SIG-M5 treated with dmso at 0.1 percent for 504 hours (cell line): Measurements from ENCODE around the gene RBM33.

Experiments used
- DNase-seq: peaks from one replicate; lab custom pipeline; 2025; ENCODE audit not compliant: unreplicated experiment; lab: John Stamatoyannopoulos, UW

Gene RBM33

GRCh38 chr7:155722118-155722517 lies 77.7 kb downstream of the RBM33 start:
- DNase-seq: no peak

GRCh38 chr7:155722936-155723335 lies 78.5 kb downstream of the RBM33 start:
- DNase-seq: no peak

GRCh38 chr7:155724327-155725005 lies 80.0 kb downstream of the RBM33 start:
- DNase-seq: no peak

GRCh38 chr7:155725006-155725355 lies 80.5 kb downstream of the RBM33 start:
- DNase-seq: no peak

GRCh38 chr7:155727616-155728015 lies 83.2 kb downstream of the RBM33 start:
- DNase-seq: no peak

GRCh38 chr7:155728116-155728515 lies 83.7 kb downstream of the RBM33 start:
- no peak for DNase-seq

- DNase-seq: no peak
Observed at GRCh38 chr7:155729847-155730246, 85.4 kb downstream of the RBM33 start.

- no peak for DNase-seq
Observed at GRCh38 chr7:155731380-155731779, 86.9 kb downstream of the RBM33 start.

- DNase-seq: no peak
Observed at GRCh38 chr7:155731871-155732270, 87.4 kb downstream of the RBM33 start.

- no peak for DNase-seq
Observed at GRCh38 chr7:155732286-155732685, 87.8 kb downstream of the RBM33 start.

GRCh38 chr7:155733582-155734444 lies 89.4 kb downstream of the RBM33 start:
- no peak for DNase-seq

GRCh38 chr7:155734445-155734809 lies 90.0 kb downstream of the RBM33 start:
- DNase-seq: no peak

- DNase-seq: no peak
Observed at GRCh38 chr7:155735442-155736115, 91.1 kb downstream of the RBM33 start.

- no peak for DNase-seq
Observed at GRCh38 chr7:155737590-155737989, 93.1 kb downstream of the RBM33 start.

GRCh38 chr7:155738104-155738503 lies 93.6 kb downstream of the RBM33 start:
- DNase-seq: no peak

- peak; percentile 63 for DNase-seq
Observed at GRCh38 chr7:155738652-155739537, 94.4 kb downstream of the RBM33 start.

GRCh38 chr7:155739538-155740143 lies 95.2 kb downstream of the RBM33 start:
- DNase-seq: no peak

- DNase-seq: no peak
Observed at GRCh38 chr7:155741082-155741481, 96.6 kb downstream of the RBM33 start.

- peak; percentile 69 for DNase-seq
Observed at GRCh38 chr7:155741805-155742204, 97.3 kb downstream of the RBM33 start.

GRCh38 chr7:155743177-155743576 lies 98.7 kb downstream of the RBM33 start:
- DNase-seq: peak; percentile 8
